Midbrain (tissue), 1 donor: ENCODE measurements around the gene RPS6KA5.
"Not testable (repeated sequence)": the region's sequence is repeated elsewhere in the genome, so short reads cannot be mapped to it uniquely, and the experiment has no call there.

Source experiments
- DNase-seq: peaks from one replicate; lab custom pipeline; 2025; lab: John Stamatoyannopoulos, UW

Gene RPS6KA5

DNA sequence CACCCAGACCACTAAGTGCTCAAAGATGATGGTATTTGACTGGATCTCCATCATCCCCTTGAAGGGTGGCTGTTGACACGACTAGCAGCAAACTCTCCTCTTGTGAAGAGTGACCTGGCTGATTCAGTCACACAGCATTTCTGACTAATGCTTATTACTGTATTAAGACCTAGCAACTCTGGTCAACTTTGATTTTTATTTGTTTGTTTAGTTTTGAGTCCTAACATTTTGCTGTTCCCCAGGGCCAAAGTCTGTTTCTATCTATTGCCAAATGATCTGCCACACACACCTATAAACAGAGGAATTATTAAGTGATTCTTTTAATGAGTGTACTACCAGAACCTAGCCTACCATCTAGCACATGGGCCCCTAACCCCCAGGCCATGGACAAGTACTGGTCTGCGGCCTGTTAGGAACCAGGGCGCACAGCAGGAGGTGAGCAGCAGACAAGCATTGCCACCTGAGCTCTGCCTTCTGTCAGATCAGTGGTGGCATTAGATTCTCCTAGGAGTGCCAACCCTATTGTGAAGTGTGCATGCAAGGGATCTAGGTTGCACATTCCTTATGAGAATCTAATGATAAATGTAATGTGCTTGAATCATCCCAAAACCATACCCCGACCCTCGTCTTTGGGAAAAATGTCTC, 120.0 kb downstream of the RPS6KA5 start:
- no peak for DNase-seq

- DNase-seq: not testable (repeated sequence)
Observed at GRCh38 chr14:90939252-90939795, 121.1 kb downstream of the RPS6KA5 start.

DNA sequence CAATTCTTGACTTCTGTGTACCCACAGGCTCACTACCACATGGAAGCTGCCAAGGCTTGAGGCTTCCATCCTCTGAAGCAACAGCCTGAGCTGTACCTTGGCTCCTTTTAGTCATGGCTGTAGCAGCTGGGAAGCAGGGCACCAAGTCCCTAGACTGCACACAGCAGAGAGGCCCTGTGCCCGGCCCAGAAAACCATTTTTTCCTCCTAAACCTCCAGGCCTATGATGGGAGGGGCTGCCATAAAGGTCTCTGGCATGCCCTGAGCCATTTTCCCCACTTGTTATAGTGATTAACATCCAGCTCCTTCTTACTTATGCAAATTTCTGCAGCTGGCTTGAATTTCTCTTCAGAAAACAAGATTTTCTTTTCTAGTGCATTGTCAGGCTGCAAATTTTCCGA, 121.8 kb downstream of the RPS6KA5 start:
- DNase-seq: no peak

GRCh38 chr14:90936757-90937440, 123.5 kb downstream of the RPS6KA5 start:
- no peak for DNase-seq

GRCh38 chr14:90924621-90925340, 135.7 kb downstream of the RPS6KA5 start:
- DNase-seq: no peak

- no peak for DNase-seq
Observed at GRCh38 chr14:90922141-90922540, 138.3 kb downstream of the RPS6KA5 start.

- no peak for DNase-seq
Observed at GRCh38 chr14:90911121-90911520, 149.3 kb downstream of the RPS6KA5 start.

- no peak for DNase-seq
Observed at GRCh38 chr14:90907178-90907577, 153.3 kb downstream of the RPS6KA5 start.

- no peak for DNase-seq
Observed at GRCh38 chr14:90905531-90905930, 154.9 kb downstream of the RPS6KA5 start.

- DNase-seq: peak; percentile 79
Observed at GRCh38 chr14:90903101-90903500, 157.3 kb downstream of the RPS6KA5 start.

GRCh38 chr14:90900476-90901083, 159.9 kb downstream of the RPS6KA5 start:
- no peak for DNase-seq

DNA sequence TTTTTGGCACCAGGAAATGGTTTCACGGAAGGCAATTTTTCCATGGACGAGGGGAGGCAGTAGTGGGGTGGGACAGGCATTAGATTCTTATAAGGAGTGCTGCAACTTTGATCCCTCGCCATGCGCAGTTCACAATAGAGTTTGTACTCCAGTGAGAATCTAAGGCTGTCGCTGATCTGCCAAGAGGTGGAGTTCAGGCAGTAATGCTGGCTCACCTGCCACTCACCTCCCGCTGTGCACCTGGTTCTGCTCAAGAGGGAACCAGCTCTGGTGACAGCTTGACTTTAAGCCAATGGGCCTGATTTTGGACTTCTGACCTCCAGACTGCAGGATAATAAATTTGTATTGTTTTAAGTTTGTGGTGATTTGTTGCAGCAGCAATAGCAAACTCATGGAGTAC, 163.4 kb downstream of the RPS6KA5 start:
- no peak for DNase-seq

DNA sequence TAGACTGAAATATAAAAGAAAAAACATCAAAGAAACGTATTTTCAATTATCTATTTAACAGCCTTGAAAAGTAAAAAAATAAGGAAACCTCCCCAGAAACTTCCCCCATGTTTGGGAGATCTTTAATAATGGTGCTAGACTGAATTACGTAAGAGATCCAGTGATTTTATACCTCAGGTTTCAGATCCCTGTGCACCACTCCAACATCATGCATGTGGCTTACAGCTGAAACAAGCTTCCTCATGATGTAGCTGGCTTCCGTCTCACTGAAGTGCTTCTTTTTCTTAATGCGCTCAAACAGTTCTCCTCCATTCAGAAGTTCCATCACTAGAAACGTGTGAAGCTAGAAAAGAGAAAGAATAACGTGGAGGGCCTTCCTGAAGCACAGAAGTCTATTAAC, 166.2 kb downstream of the RPS6KA5 start:
- DNase-seq: no peak

DNA sequence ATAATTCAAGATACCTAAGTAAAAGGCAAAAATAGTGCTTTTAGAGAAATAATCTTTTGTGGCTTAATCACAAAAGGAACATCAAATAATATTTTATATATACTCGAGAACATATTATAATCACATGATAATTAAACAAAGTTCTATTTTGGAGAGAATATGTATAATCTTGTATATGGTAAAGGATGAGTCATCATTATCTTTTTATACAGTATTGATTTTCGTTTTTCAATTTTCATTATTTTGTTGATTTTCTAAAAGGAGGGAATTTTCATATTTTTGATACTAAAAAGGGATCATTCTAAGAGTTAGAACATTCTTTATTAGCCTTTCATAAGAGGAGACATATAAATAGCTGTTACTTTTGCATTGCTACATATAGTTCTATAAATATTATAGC, 166.9 kb downstream of the RPS6KA5 start:
- no peak for DNase-seq

DNA sequence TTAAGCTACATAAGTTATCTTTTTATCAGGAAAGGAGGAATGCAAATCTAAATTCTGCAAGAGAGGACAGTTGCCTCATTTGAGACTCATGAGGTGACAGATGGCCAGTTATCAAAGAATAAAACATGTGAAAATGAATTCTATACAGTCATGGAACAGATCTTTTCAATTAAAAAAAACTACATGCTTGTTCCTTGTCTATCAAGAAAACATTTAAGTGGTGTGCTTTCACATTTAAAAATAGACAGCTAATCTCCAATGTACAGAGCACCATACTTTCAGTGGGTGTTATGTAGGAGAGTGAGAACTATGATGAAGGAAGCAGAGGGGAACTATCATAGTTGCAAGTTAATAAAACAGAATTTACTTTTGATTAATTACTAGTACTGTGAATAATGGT, 167.5 kb downstream of the RPS6KA5 start:
- no peak for DNase-seq

GRCh38 chr14:90891326-90891725, 169.1 kb downstream of the RPS6KA5 start:
- DNase-seq: no peak

DNA sequence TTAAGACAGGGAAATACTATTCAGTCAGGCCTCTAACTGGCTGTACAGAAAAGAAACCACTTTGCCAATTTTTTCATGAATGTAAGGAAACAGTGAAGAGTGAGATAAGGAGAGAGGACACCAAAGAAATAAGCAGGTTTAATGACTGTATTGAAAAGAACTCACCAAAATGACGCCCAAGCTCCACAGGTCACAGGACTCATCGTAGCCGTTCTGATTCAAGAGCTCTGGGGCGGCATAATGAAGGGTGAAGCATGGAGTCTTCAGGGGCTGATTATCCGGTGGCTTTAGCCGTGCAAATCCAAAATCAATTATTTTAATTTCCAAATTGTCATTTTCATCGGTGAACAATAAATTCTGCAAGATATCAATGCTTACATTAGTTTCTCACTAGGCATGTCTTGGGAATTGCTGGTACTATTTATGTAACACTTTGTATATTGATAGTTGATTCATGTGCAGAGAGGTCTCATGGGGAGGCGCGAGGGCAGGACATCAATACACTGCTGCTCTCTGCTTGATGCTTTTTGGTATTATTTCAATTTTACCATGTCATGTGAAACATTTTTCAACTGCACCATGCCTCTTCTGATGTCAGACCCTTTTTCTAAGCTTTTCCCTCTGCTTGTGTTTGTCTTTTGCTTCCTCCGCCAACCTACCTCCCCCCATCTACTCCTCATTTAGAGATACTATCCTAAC, 170.0 kb downstream of the RPS6KA5 start:
- DNase-seq: no peak

DNA sequence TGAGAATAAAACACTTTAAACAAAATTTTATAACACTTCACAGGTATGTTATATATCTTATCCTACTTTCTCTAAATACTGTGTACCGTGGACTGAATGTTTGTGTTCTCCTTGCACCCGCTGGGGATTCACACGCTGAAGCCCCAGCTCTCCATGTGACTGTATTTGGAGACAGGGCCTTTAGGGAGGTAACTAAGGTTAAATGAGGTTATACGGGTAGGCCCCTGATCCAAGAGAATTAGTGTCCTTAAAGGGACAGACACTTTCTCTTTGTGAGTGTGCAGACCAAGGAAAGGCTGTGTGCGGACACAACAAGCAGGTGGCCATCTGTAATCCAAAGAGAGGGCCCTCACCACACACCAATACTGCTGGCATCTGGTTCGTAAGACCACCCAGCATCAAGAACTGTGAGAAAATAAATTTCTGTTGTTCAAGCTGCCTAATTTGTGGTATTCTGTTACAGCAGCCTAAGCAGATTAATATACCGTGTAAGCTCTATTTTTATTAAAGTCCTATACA, 174.1 kb downstream of the RPS6KA5 start:
- DNase-seq: no peak

- no peak for DNase-seq
Observed at GRCh38 chr14:90883782-90884181, 176.7 kb downstream of the RPS6KA5 start.

GRCh38 chr14:90883197-90883596, 177.2 kb downstream of the RPS6KA5 start:
- no peak for DNase-seq

DNA sequence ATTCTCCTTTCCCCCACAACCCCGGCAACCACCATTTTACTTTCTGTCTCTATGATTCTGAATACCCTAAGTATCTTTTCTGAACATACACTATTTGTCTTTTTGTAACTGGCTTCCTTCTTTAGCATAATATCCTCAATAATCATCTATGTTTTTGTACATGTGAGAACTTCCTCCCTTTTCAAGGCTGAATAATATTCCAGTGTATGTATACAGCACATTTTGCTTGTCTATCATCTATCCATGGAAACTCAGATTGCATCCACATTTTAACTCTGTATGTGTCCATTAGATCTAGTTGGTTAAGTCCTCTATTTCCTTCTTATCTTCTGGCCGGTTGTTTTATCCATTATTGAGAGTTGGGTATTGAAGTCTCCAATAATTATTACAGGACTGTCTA, 180.2 kb downstream of the RPS6KA5 start:
- DNase-seq: no peak

GRCh38 chr14:90874599-90874998, 185.8 kb downstream of the RPS6KA5 start:
- no peak for DNase-seq
